Measurements from ENCODE around the gene ANXA11.

ANXA11 gene

GRCh38 chr10:80196270-80196949 lies 8.9 kb downstream of the ANXA11 start:
- no peaks in the 10 kb centered on the region for H3K9me3 ChIP-seq (ENCODE audit: control insufficient read depth, low read depth, low read length)
- no peaks in the 10 kb centered on the region for H3K36me3 ChIP-seq (ENCODE audit: control insufficient read depth, low read depth, low read length)
- H3K27me3 ChIP-seq (ENCODE audit: control insufficient read depth, insufficient read depth, low read length) = no peaks in the 10 kb centered on the region
- no peak overlapping the region for H3K27ac ChIP-seq (ENCODE audit: low read length)
- H3K4me1 ChIP-seq (ENCODE audit: control insufficient read depth, low read depth, low read length) = peaks cover 6% of the 10 kb centered on the region
- no peak overlapping the region for H3K9ac ChIP-seq (ENCODE audit: low read length)
- no peak overlapping the region for H3K4me3 ChIP-seq (ENCODE audit: low read length)

GRCh38 chr10:80195046-80195574 lies 10.2 kb downstream of the ANXA11 start:
- no peak overlapping the region for H3K4me3 ChIP-seq (ENCODE audit: low read length)
- H3K4me1 ChIP-seq (ENCODE audit: control insufficient read depth, low read depth, low read length) = peaks cover 6% of the 10 kb centered on the region
- no peak overlapping the region for H3K27ac ChIP-seq (ENCODE audit: low read length)
- H3K9ac ChIP-seq (ENCODE audit: low read length) = no peak overlapping the region
- no peaks in the 10 kb centered on the region for H3K36me3 ChIP-seq (ENCODE audit: control insufficient read depth, low read depth, low read length)
- no peaks in the 10 kb centered on the region for H3K9me3 ChIP-seq (ENCODE audit: control insufficient read depth, low read depth, low read length)
- no peaks in the 10 kb centered on the region for H3K27me3 ChIP-seq (ENCODE audit: control insufficient read depth, insufficient read depth, low read length)

- Histone ChIP-seq H3K4me1 (ENCODE audit: control insufficient read depth, low read depth, low read length) (peaks cover 4% of the 10 kb centered on the region), H3K36me3 (ENCODE audit: control insufficient read depth, low read depth, low read length) (no peaks in the 10 kb centered on the region), H3K27me3 (ENCODE audit: control insufficient read depth, insufficient read depth, low read length) (no peaks in the 10 kb centered on the region)
These were observed 10.8 kb downstream of the ANXA11 start for GRCh38 chr10:80194373-80195045.

GRCh38 chr10:80192553-80192952 lies 12.8 kb downstream of the ANXA11 start:
- no peak overlapping the region for H3K4me3 ChIP-seq (ENCODE audit: low read length)
- H3K27me3 ChIP-seq (ENCODE audit: control insufficient read depth, insufficient read depth, low read length) = no peaks in the 10 kb centered on the region
- no peak overlapping the region for H3K27ac ChIP-seq (ENCODE audit: low read length)
- H3K36me3 ChIP-seq (ENCODE audit: control insufficient read depth, low read depth, low read length) = no peaks in the 10 kb centered on the region
- no peaks in the 10 kb centered on the region for H3K9me3 ChIP-seq (ENCODE audit: control insufficient read depth, low read depth, low read length)
- peaks cover 4% of the 10 kb centered on the region for H3K4me1 ChIP-seq (ENCODE audit: control insufficient read depth, low read depth, low read length)
- H3K9ac ChIP-seq (ENCODE audit: low read length) = no peak overlapping the region

More at GRCh38 chr10:80194373-80195045, 10.8 kb downstream of the ANXA11 start:
- H3K4me3 ChIP-seq (ENCODE audit: low read length) = no peak overlapping the region
- H3K9ac ChIP-seq (ENCODE audit: low read length) = no peak overlapping the region
- no peak overlapping the region for H3K27ac ChIP-seq (ENCODE audit: low read length)
- no peaks in the 10 kb centered on the region for H3K9me3 ChIP-seq (ENCODE audit: control insufficient read depth, low read depth, low read length)

GRCh38 chr10:80191589-80192270 lies 13.6 kb downstream of the ANXA11 start:
- Histone ChIP-seq H3K27me3 (ENCODE audit: control insufficient read depth, insufficient read depth, low read length) (no peaks in the 10 kb centered on the region), H3K9me3 (ENCODE audit: control insufficient read depth, low read depth, low read length) (no peaks in the 10 kb centered on the region), H3K27ac (ENCODE audit: low read length) (no peak overlapping the region)

GRCh38 chr10:80188713-80189112 lies 16.6 kb downstream of the ANXA11 start:
- no peak overlapping the region for H3K4me3 ChIP-seq (ENCODE audit: low read length)
- H3K27ac ChIP-seq (ENCODE audit: low read length) = no peak overlapping the region
- H3K9ac ChIP-seq (ENCODE audit: low read length) = no peak overlapping the region
- no peaks in the 10 kb centered on the region for H3K9me3 ChIP-seq (ENCODE audit: control insufficient read depth, low read depth, low read length)
- H3K36me3 ChIP-seq (ENCODE audit: control insufficient read depth, low read depth, low read length) = no peaks in the 10 kb centered on the region
- H3K27me3 ChIP-seq (ENCODE audit: control insufficient read depth, insufficient read depth, low read length) = no peaks in the 10 kb centered on the region
- H3K4me1 ChIP-seq (ENCODE audit: control insufficient read depth, low read depth, low read length) = no peaks in the 10 kb centered on the region

More at GRCh38 chr10:80191589-80192270, 13.6 kb downstream of the ANXA11 start:
- no peak overlapping the region for H3K9ac ChIP-seq (ENCODE audit: low read length)
- no peak overlapping the region for H3K4me3 ChIP-seq (ENCODE audit: low read length)
- no peaks in the 10 kb centered on the region for H3K36me3 ChIP-seq (ENCODE audit: control insufficient read depth, low read depth, low read length)
- peaks cover 4% of the 10 kb centered on the region for H3K4me1 ChIP-seq (ENCODE audit: control insufficient read depth, low read depth, low read length)

- Histone ChIP-seq H3K36me3 (ENCODE audit: control insufficient read depth, low read depth, low read length) (no peaks in the 10 kb centered on the region), H3K27me3 (ENCODE audit: control insufficient read depth, insufficient read depth, low read length) (no peaks in the 10 kb centered on the region), H3K4me3 (ENCODE audit: low read length) (no peak overlapping the region), H3K27ac (ENCODE audit: low read length) (no peak overlapping the region), H3K4me1 (ENCODE audit: control insufficient read depth, low read depth, low read length) (no peaks in the 10 kb centered on the region), H3K9me3 (ENCODE audit: control insufficient read depth, low read depth, low read length) (no peaks in the 10 kb centered on the region), H3K9ac (ENCODE audit: low read length) (no peak overlapping the region)
These were observed 17.6 kb downstream of the ANXA11 start for GRCh38 chr10:80187465-80188409.

GRCh38 chr10:80187060-80187459 lies 18.3 kb downstream of the ANXA11 start:
- Histone ChIP-seq H3K36me3 (ENCODE audit: control insufficient read depth, low read depth, low read length) (no peaks in the 10 kb centered on the region), H3K27me3 (ENCODE audit: control insufficient read depth, insufficient read depth, low read length) (no peaks in the 10 kb centered on the region), H3K9me3 (ENCODE audit: control insufficient read depth, low read depth, low read length) (no peaks in the 10 kb centered on the region), H3K4me3 (ENCODE audit: low read length) (no peak overlapping the region), H3K4me1 (ENCODE audit: control insufficient read depth, low read depth, low read length) (no peaks in the 10 kb centered on the region), H3K9ac (ENCODE audit: low read length) (no peak overlapping the region), H3K27ac (ENCODE audit: low read length) (no peak overlapping the region)

- H3K9me3 ChIP-seq (ENCODE audit: control insufficient read depth, low read depth, low read length) = no peaks in the 10 kb centered on the region
- H3K27ac ChIP-seq (ENCODE audit: low read length) = no peak overlapping the region
- H3K36me3 ChIP-seq (ENCODE audit: control insufficient read depth, low read depth, low read length) = no peaks in the 10 kb centered on the region
- H3K4me3 ChIP-seq (ENCODE audit: low read length) = no peak overlapping the region
- no peaks in the 10 kb centered on the region for H3K4me1 ChIP-seq (ENCODE audit: control insufficient read depth, low read depth, low read length)
- H3K27me3 ChIP-seq (ENCODE audit: control insufficient read depth, insufficient read depth, low read length) = no peaks in the 10 kb centered on the region
- H3K9ac ChIP-seq (ENCODE audit: low read length) = no peak overlapping the region
These were observed 18.8 kb downstream of the ANXA11 start for GRCh38 chr10:80186364-80187012.

GRCh38 chr10:80185578-80186299 lies 19.6 kb downstream of the ANXA11 start:
- Histone ChIP-seq H3K9me3 (ENCODE audit: control insufficient read depth, low read depth, low read length) (no peaks in the 10 kb centered on the region), H3K27ac (ENCODE audit: low read length) (no peak overlapping the region), H3K4me3 (ENCODE audit: low read length) (no peak overlapping the region), H3K36me3 (ENCODE audit: control insufficient read depth, low read depth, low read length) (no peaks in the 10 kb centered on the region), H3K27me3 (ENCODE audit: control insufficient read depth, insufficient read depth, low read length) (no peaks in the 10 kb centered on the region), H3K4me1 (ENCODE audit: control insufficient read depth, low read depth, low read length) (no peaks in the 10 kb centered on the region), H3K9ac (ENCODE audit: low read length) (no peak overlapping the region)
